Spleen (tissue), 7 donors: ENCODE results near the gene CAMP.

ENCODE experiments used
- POLR2A ChIP-seq, 3 donors: fragments of 450-650 bp; IDR thresholded peaks; one replicate each; pipeline ENCODE4 v1.5.1; 2017; ENCODE audit warnings: antibody characterized with exemption in 3 of 3, mild to moderate bottlenecking in 1 of 3
- POLR2AphosphoS5 ChIP-seq, 3 donors: sonication (generic); formaldehyde crosslinking; IDR thresholded peaks; one replicate each; pipeline ENCODE4 v1.5.1; 2017; ENCODE audit warnings: antibody characterized with exemption in 3 of 3
- TF ChIP-seq, protein P1 (sequence below), 11 experiments: fragments of 200-600 bp in 7 of 11; fragments of 450-650 bp in 4 of 11; sonication (generic) in 4 of 11; IDR thresholded peaks in 8 of 11; conservative IDR thresholded peaks in 3 of 11; 1 replicate in 7 of 11; 2 replicates in 4 of 11; pipeline versions ENCODE4 v1.4.0 to v1.8.0; 2016 to 2021; ENCODE audit warnings: antibody characterized with exemption in 11 of 11, inconsistent platforms in 4 of 11, mild to moderate bottlenecking in 1 of 11
- donor health status: DM: no; HTN: no; CAD: no; lungs with moderate emphysema.
- donor health status: DM: no; HTN: no; CAD: no.
- donor health status: DM: no; HTN: no; CAD: no.

DNA sequence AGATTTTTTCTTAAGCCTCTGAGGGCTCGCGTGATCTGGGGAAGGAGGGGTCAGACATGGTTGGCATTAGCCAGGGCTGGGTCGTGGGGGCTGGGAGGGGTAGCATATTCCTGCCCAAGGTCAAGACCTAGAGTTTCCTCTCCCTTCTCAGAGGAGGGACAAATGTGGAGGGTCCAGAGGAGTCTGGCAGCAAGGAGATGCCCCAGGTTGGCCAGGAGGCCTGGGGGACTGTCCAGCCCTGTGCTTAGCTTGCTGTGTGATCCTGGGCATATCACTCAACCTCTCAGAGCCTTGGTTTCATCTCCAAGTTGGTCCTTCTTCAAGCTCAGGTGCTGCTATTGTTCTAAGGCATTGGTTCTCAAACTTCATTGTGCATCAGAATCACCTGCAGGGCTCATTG is 9.1 kb upstream of the CAMP start:
- TF ChIP-seq, protein P1, sequence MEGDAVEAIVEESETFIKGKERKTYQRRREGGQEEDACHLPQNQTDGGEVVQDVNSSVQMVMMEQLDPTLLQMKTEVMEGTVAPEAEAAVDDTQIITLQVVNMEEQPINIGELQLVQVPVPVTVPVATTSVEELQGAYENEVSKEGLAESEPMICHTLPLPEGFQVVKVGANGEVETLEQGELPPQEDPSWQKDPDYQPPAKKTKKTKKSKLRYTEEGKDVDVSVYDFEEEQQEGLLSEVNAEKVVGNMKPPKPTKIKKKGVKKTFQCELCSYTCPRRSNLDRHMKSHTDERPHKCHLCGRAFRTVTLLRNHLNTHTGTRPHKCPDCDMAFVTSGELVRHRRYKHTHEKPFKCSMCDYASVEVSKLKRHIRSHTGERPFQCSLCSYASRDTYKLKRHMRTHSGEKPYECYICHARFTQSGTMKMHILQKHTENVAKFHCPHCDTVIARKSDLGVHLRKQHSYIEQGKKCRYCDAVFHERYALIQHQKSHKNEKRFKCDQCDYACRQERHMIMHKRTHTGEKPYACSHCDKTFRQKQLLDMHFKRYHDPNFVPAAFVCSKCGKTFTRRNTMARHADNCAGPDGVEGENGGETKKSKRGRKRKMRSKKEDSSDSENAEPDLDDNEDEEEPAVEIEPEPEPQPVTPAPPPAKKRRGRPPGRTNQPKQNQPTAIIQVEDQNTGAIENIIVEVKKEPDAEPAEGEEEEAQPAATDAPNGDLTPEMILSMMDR (IDR thresholded peaks at IDR 0.05 in 8 of 11, conservative IDR thresholded peaks at IDR 0.05 in 3 of 11) = no peak
- no peak for TF ChIP-seq POLR2AphosphoS5 (IDR thresholded peaks at IDR 0.05)
- TF ChIP-seq POLR2A (IDR thresholded peaks at IDR 0.05) = no peak
